HL-60 (cell line): ENCODE data around the gene TTC39A.

ENCODE experiments used
- DNase-seq, 2 experiments: peaks; one replicate each; pipeline ENCODE4 v3.0.0-alpha.2; 2010 to 2020; ENCODE audit warnings: low read depth in 1 of 2, low spot score in 1 of 2
- H3K27ac ChIP-seq: fragments of 250-450 bp; sonication (Bioruptor Pico); replicated peaks from 2 replicates; pipeline ENCODE4 v1.5.1; 2020; ENCODE audit warnings: mild to moderate bottlenecking, moderate library complexity
- H3K27me3 ChIP-seq: fragments of 250-450 bp; sonication (Bioruptor Pico); 2 replicates; pipeline ENCODE4 v1.5.1; 2021; ENCODE audit warnings: mild to moderate bottlenecking, moderate library complexity; ENCODE audit not compliant: insufficient read depth, poor library complexity, severe bottlenecking
- H3K4me3 ChIP-seq: replicated peaks from 2 replicates; pipeline ENCODE4 v1.5.1; 2011; ENCODE audit warnings: mild to moderate bottlenecking, control low read depth, low read length; ENCODE audit not compliant: insufficient read depth
- CTCF ChIP-seq: IDR thresholded peaks from one replicate; pipeline ENCODE4 v1.5.1; 2011; ENCODE audit warnings: low read length, control low read depth, inconsistent platforms; ENCODE audit not compliant: insufficient read depth
- GABPA ChIP-seq: IDR thresholded peaks from 2 replicates; pipeline ENCODE4 v1.6.1; 2012; ENCODE audit warnings: low read depth
- POLR2AphosphoS5 ChIP-seq: IDR thresholded peaks from 2 replicates; pipeline ENCODE4 v1.6.1; 2012; ENCODE audit warnings: low read depth
- SPI1 ChIP-seq: IDR thresholded peaks from 2 replicates; pipeline ENCODE4 v1.6.1; 2012; ENCODE audit warnings: low read depth, mild to moderate bottlenecking, borderline replicate concordance
- TF ChIP-seq, protein P1 (sequence below): IDR thresholded peaks from 2 replicates; pipeline ENCODE4 v1.6.1; 2012; ENCODE audit warnings: low read depth; ENCODE audit not compliant: insufficient replicate concordance

Gene TTC39A

DNA sequence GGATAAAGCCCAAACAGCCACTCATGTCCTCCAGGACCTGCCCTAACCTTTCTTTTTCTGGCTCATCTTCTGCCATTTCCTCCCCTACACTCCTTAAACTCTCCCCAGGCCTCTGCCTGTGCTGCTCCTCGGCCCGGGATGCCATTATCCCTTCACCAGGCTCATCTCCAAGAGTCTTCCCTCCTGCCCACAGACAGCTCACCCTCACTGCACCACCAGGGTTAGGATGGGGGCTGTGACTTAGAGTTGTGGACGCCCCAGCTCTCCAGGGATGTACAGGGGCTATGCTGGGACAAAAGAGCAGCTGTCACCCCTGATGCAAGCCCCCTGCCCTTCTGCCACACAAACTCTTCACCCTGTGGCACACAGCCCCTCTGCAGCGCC lies 32.0 kb downstream of the TTC39A start:
- TF ChIP-seq SPI1 (no peak), GABPA (no peak), POLR2AphosphoS5 (no peak), CTCF (no peak)
- TF ChIP-seq, protein P1, sequence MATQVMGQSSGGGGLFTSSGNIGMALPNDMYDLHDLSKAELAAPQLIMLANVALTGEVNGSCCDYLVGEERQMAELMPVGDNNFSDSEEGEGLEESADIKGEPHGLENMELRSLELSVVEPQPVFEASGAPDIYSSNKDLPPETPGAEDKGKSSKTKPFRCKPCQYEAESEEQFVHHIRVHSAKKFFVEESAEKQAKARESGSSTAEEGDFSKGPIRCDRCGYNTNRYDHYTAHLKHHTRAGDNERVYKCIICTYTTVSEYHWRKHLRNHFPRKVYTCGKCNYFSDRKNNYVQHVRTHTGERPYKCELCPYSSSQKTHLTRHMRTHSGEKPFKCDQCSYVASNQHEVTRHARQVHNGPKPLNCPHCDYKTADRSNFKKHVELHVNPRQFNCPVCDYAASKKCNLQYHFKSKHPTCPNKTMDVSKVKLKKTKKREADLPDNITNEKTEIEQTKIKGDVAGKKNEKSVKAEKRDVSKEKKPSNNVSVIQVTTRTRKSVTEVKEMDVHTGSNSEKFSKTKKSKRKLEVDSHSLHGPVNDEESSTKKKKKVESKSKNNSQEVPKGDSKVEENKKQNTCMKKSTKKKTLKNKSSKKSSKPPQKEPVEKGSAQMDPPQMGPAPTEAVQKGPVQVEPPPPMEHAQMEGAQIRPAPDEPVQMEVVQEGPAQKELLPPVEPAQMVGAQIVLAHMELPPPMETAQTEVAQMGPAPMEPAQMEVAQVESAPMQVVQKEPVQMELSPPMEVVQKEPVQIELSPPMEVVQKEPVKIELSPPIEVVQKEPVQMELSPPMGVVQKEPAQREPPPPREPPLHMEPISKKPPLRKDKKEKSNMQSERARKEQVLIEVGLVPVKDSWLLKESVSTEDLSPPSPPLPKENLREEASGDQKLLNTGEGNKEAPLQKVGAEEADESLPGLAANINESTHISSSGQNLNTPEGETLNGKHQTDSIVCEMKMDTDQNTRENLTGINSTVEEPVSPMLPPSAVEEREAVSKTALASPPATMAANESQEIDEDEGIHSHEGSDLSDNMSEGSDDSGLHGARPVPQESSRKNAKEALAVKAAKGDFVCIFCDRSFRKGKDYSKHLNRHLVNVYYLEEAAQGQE: no peak
- DNase-seq: no peak
- no peaks in the 10 kb centered on the region for H3K27me3 ChIP-seq
- no peak overlapping the region for H3K27ac ChIP-seq
- no peak overlapping the region for H3K4me3 ChIP-seq

GRCh38 chr1:51297401-51298321 lies 32.7 kb downstream of the TTC39A start:
- TF ChIP-seq POLR2AphosphoS5 (no peak), GABPA (no peak), CTCF (no peak), SPI1 (no peak)
- TF ChIP-seq, protein P1: no peak
- Histone ChIP-seq H3K27ac (no peak overlapping the region), H3K27me3 (no peaks in the 10 kb centered on the region), H3K4me3 (no peak overlapping the region)
- DNase-seq: no peak

DNA sequence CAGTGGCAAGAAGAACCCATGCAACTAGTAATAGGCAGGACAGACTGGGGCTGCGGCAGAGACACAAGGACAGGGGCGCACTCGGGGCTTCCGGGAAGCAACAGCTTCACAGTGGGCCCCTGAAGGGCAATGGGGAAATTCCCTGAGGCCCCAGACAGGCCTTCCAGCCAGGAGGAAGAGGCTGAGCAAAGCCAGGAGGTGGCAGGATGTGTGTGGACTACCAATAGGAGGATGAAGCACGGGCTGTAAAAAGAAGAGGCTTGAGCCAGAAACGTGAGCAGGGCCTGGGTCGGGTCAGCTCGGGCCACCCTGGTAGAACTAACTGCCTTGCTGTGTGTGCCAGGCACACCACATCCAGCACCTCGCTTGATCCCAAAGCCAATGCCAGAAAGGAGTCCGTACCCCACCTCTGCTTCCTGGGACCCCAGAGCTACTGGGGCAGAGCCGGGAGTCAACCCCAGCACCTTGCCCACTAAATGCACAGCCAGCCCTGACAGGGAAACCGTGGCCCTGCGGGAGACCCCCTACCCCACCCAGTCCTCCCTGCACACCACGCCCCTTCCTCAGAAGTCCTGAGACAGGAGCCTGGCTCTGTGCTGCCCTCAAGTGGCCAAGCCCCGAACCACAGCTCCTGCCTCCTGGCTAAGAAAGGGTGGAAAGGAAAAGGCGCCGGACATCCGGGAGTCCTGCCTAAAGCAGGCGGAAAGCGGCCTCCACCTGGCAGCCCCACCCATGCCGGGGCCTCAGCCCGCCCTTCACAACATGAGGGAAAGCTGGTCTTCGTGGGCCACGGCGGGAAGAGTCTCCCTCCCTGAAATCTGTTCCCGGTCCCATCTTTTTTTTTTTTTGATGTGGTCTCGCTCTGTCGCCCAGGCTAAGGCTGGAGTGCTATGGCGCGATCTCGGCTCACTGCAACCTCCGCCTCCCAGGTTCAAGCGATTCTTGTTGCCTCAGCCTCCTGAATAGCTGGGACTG lies 33.7 kb downstream of the TTC39A start:
- TF ChIP-seq GABPA (peak; percentile 54), CTCF (peak; percentile 92), SPI1 (no peak; the same call in 1 of the 2 replicates)
- no peak overlapping the region for H3K27ac ChIP-seq
- peak overlapping the region; percentile 39 for H3K4me3 ChIP-seq

More for the DNA sequence above, 33.7 kb downstream of the TTC39A start:
- H3K27me3 ChIP-seq: no peaks in the 10 kb centered on the region
- DNase-seq: peak; percentile 70 to 75
